SH-SY5Y (cell line): Measurements from ENCODE around the gene ARHGAP18.

Source experiments
- GATA2 ChIP-seq: IDR thresholded peaks from 2 replicates; pipeline ENCODE4 v1.6.1; 2011; ENCODE audit warnings: mild to moderate bottlenecking, low read depth, low read length
- GATA3 ChIP-seq: IDR thresholded peaks from 2 replicates; pipeline ENCODE4 v1.6.1; 2011; ENCODE audit warnings: low read depth, mild to moderate bottlenecking, low read length, moderate library complexity

DNA sequence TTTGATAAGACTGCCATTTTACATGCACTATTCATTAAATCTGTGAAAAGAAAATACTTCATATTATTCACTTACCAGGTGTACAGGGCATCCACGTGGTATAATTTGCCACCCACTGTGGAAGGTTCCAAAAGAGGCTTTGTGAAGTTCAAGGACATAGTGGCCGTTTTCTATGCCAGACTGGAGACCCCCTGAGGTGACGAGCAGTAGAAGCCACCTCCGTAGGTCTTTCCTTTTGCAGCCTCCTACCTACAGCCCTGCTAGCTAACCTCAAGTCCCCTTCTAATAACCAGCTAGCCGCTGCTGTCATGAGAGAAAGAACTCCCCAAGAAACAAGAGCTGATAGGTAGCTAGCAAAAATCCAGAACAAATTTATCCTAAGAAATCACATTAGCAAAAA lies 110.5 kb downstream of the ARHGAP18 start:
- no peak for TF ChIP-seq GATA3
- no peak for TF ChIP-seq GATA2
